RWPE1 (cell line): ENCODE data around the gene ACP1.

ENCODE experiments used
- CTCF ChIA-PET: fragments of 350-600 bp; sonication (Branson Sonifier 250); formaldehyde crosslinking; extraction: SDS; loops from one replicate; lab custom pipeline; 2021; lab: Yijun Ruan, JAX
- POLR2A ChIA-PET: fragments of 400-600 bp; formaldehyde crosslinking; extraction: SDS; loops from one replicate; lab custom pipeline; 2020; ENCODE audit warnings: antibody characterized with exemption; ENCODE audit not compliant: low non-redundant PET; lab: Yijun Ruan, JAX
- DNase-seq: peaks from one replicate; pipeline ENCODE4 v3.0.0; 2012; ENCODE audit warnings: low spot score
- H3K27ac ChIP-seq: fragments of 450-650 bp; 2 replicates; pipeline ENCODE4 v1.5.1; 2017
- TF ChIP-seq, protein P1 (sequence below): fragments of 450-650 bp; conservative IDR thresholded peaks from 2 replicates; pipeline ENCODE4 v1.5.1; 2017; ENCODE audit warnings: low read depth, mild to moderate bottlenecking

Gene ACP1

DNA sequence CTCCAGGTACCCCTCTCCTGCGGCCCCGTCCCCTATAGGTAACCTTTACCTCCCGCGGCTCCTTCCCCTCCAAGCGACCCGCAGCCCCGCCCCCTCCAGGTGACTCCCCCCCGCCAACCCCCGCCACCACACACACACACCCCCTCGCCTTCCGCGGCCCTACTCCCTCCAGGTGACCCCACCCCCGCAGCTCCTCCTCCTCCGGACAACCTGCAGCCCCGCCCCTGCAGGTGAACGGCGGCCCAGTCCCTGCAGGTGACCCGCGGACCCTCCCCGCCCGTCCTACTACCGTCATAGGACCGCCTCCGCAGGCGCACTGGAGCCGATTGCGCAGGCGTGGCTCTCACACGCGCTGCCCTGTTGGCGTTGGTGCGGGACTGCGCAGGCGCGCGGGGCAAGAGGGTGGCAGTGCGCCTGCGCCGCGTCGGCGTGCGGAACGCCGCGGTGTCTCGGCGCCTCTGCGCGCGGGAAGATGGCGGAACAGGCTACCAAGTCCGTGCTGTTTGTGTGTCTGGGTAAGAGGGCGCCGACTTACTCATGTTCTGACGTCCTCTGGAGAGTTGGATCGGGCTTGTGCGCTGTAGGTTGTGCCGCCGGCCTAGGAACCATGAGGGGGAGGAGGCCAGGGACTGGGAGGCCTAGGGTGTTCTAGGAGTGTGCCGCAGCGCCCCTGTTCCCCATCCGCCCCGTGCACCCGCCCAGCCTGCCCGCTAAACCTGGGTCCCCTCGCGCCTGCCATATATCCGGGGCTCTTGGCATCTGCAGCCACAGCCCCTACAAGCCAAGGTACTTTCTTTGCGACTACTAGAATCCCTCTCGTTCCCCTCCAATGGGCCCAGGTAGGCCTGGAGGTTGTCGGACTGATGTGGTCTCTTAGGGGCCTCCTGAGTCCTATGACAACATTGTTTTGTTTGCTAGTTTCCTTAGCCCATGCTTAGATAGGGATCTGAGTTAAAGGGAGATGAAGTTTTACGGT lies at the start of gene ACP1:
TSS of gene ACP1 (plus strand) at position 455 of the 976 bp plus-strand sequence. CDS start at position 473, 18 bp downstream.
- ChIA-PET CTCF (no interaction called here), POLR2A (interaction anchor here (0.6 kb wide), 2 partner anchors 391 to 791 kb away, joined by 3 read pairs; no protein-coding TSS in a partner anchor)

DNA sequence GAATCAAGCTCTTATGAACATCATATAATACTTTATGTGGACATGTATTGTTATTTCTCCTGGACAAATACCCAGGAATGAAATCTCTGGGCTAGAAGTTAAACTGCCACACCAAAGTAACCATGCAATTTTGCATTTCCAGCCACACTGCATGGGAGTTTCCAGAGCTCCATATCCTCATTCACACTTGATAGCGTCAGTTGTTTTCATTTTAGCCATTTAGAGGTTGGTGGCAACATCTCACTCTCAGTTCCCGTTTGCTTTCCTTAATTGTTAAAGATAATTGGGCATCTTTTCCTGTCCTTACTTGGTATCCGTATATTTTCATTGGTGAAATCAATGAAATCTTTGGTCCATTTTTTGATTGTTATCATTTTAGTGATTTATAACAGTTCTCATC lies 48.7 kb upstream of the ACP1 start:
- DNase-seq = no peak
- ChIA-PET POLR2A (no interaction called here), CTCF (interaction anchor here (0.7 kb wide), 1 partner anchor 348 kb away, joined by 3 read pairs; no protein-coding TSS in a partner anchor)
- no peak overlapping the region for H3K27ac ChIP-seq
- TF ChIP-seq, protein P1, sequence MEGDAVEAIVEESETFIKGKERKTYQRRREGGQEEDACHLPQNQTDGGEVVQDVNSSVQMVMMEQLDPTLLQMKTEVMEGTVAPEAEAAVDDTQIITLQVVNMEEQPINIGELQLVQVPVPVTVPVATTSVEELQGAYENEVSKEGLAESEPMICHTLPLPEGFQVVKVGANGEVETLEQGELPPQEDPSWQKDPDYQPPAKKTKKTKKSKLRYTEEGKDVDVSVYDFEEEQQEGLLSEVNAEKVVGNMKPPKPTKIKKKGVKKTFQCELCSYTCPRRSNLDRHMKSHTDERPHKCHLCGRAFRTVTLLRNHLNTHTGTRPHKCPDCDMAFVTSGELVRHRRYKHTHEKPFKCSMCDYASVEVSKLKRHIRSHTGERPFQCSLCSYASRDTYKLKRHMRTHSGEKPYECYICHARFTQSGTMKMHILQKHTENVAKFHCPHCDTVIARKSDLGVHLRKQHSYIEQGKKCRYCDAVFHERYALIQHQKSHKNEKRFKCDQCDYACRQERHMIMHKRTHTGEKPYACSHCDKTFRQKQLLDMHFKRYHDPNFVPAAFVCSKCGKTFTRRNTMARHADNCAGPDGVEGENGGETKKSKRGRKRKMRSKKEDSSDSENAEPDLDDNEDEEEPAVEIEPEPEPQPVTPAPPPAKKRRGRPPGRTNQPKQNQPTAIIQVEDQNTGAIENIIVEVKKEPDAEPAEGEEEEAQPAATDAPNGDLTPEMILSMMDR = no peak

More for the DNA sequence above, at the start of gene ACP1:
- TF ChIP-seq, protein P1 = no peak
- DNase-seq = peak; percentile 99
- peak within 1 kb of the TSS; percentile 76 for H3K27ac ChIP-seq

DNA sequence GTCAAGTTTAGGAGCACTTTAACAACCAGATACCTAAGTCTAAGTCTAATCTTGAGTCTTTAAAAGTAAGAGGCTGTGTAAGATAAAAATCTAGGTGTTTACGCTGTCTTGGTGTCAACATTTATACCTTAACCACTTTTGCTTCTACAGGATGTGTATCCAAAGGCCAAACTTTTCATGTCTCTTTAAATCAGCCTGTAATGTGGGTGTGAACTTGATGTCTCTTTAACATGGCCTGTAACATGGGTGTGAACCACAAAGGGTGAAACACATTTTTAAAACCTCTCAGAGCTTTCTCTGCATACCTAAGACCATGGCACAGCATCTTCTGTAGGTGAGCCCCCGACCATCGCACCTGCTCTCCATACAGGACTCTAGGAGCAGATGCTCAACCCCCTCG lies 41.3 kb upstream of the ACP1 start:
- TF ChIP-seq, protein P1 = no peak
- POLR2A ChIA-PET = no interaction called here
- CTCF ChIA-PET = no interaction called here

DNA sequence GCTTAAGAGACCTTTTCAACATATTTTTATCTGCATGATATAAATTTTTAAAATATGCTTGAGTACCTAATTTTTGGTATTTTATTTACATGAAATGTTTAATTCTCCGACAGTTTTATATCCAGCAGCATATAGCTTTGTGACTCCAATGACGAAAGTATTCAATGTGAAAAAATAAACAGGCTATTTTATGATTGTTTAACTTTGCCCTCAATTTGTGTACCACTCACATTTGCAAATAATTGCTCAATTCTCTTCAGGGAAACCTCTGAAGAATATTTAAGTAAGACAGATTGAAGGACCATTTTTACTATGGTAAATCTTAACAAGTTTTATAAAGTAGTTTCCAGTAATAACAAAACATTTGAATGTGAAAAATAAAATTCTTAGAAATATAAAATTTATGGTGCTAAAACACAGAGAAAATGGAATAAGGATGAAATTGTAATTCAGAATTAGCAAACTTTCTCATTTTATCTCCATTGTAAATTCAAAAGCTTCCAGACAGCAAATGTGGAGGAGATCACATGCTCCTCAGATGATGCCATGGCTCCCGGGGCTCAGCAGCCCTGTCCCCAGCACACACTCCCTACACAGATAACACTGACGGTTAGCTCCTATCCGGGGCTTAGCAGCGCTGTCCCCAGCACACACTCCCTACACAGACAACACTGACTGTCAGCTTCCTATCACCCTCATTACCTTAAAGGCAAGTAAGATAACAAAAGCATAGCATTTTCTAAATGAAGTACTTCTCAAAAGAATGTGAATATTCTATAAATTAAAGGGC lies 40.6 kb upstream of the ACP1 start:
- POLR2A ChIA-PET = no interaction called here
- no peak overlapping the region for H3K27ac ChIP-seq
- CTCF ChIA-PET = no interaction called here
- DNase-seq = no peak
- TF ChIP-seq, protein P1 = no peak

More for the DNA sequence above, 41.3 kb upstream of the ACP1 start:
- DNase-seq = no peak
- no peak overlapping the region for H3K27ac ChIP-seq

DNA sequence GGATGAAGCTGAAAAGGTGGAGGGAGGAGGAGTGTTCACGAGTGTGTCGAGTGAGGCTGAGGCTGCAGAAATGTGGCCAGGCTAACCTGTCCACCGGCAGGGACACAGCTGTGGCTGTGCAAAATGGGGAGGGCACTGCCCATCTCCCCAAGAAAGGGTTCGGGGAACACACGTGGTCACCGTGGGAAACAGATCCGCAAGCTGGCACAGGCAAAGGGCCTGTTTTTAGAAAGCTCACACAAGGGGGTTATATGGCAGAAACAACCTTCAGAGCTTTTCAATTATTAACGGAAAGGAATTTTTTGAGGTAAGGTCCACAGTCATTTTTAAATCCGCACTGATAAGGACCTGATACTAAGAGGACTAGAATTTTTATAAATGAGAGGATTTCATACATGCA lies 36.6 kb upstream of the ACP1 start:
- no peak overlapping the region for H3K27ac ChIP-seq
- no peak for DNase-seq
- POLR2A ChIA-PET = no interaction called here
- TF ChIP-seq, protein P1 = no peak
- CTCF ChIA-PET = no interaction called here
